Stimulated activated naive B cell treated with anti-CD40 and anti-IgM and Interleukin-4, amounts not matched to agents 10 μg/mL and 1 μg/mL and 100 μg/mL, for 72 hours (primary cell): ENCODE results near the gene RNASEL.

ENCODE experiments used
- ATAC-seq, 2 donors: fragments of 150-1000 bp; cut with Tn5 transposase; replicated peaks; 2 replicates each; pipeline ENCODE4 v1.10.0; 2021; ENCODE audit warnings: moderate library complexity in 1 of 2
- DNase-seq: peaks from one replicate; pipeline ENCODE4 v3.0.0; 2021
- H3K27ac Mint-ChIP-seq: one replicate; pipeline ENCODE4 v1.8.0; 2022; ENCODE audit warnings: mild to moderate bottlenecking, mixed read lengths
- H3K27me3 Mint-ChIP-seq, 2 donors: one replicate each; pipeline ENCODE4 v1.8.0; 2022; ENCODE audit warnings: mixed read lengths in 2 of 2
- H3K36me3 Mint-ChIP-seq, 2 donors: one replicate each; pipeline ENCODE4 v1.8.0; 2022; ENCODE audit warnings: mixed read lengths in 2 of 2, mild to moderate bottlenecking in 1 of 2
- H3K4me1 Mint-ChIP-seq, 2 donors: one replicate each; pipeline ENCODE4 v1.8.0; 2022; ENCODE audit warnings: mixed read lengths in 2 of 2, mild to moderate bottlenecking in 1 of 2
- H3K4me3 Mint-ChIP-seq, 2 donors: one replicate each; pipeline ENCODE4 v1.8.0; 2022; ENCODE audit warnings: mild to moderate bottlenecking in 2 of 2, mixed read lengths in 2 of 2, moderate library complexity in 1 of 2
- H3K9me3 Mint-ChIP-seq, 2 donors: one replicate each; pipeline ENCODE4 v1.8.0; 2022; ENCODE audit warnings: mixed read lengths in 2 of 2, mild to moderate bottlenecking in 1 of 2

Gene RNASEL

DNA sequence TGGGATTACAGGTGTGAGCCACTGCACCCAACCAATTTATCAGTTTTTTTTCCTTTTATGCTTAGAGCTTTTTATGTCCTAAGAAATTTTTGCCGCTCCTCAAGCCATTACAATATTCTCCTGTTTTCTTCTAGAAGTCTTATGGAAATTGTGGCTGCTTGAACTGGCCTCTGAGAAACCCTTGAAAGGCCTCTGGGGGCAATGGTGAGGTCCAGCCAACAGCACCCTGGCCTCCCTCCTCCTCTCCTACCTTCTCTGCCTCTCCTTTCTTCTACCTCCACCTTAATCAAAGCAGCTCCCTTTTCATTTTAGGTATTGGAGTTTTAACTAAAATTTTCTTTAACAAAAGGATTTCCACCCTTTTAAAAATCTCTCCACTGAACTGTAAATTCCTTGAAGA is 39.6 kb upstream of the RNASEL start:
- no peak overlapping the region for H3K27ac Mint-ChIP-seq
- peaks cover 34 to 53% of the 10 kb centered on the region in 2 donors for H3K4me1 Mint-ChIP-seq
- no peaks in the 10 kb centered on the region for H3K36me3 Mint-ChIP-seq
- H3K4me3 Mint-ChIP-seq, result no peak overlapping the region
- H3K27me3 Mint-ChIP-seq, result peaks cover 4 to 6% of the 10 kb centered on the region in 2 donors
- DNase-seq (no peak), ATAC-seq (no peak)
- H3K9me3 Mint-ChIP-seq, result no peaks in the 10 kb centered on the region

DNA sequence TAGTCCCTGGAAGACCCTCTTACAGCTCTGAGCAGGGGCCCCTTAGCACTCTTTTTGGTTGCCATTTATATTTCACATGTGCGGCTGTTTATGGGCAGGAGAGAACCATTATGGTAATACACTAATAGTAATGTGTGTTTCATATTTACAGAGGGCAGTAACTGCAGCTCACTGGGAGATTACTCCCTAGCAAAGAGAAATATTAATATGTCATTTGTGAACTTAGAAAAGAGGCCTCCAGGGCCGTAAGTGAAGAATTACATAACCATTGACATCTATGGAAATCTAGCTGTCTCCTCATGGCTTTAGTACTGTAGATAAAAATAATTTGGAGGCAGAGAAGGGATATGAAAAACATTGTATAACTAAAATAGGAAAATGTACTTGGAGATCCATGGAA is 38.6 kb upstream of the RNASEL start:
- Mint-ChIP-seq H3K27ac (no peak overlapping the region), H3K4me3 (no peak overlapping the region), H3K27me3 (peaks cover 4 to 6% of the 10 kb centered on the region in 2 donors), H3K9me3 (no peaks in the 10 kb centered on the region), H3K4me1 (peaks cover 38 to 53% of the 10 kb centered on the region in 2 donors), H3K36me3 (no peaks in the 10 kb centered on the region)
- DNase-seq (no peak), ATAC-seq (no peak)

- H3K4me3 Mint-ChIP-seq, result no peak overlapping the region
- H3K27ac Mint-ChIP-seq, result no peak overlapping the region
- H3K9me3 Mint-ChIP-seq, result no peaks in the 10 kb centered on the region
- H3K4me1 Mint-ChIP-seq, result peaks cover 36 to 52% of the 10 kb centered on the region in 2 donors
- ATAC-seq (no peak), DNase-seq (no peak)
- H3K27me3 Mint-ChIP-seq, result peaks cover 4 to 6% of the 10 kb centered on the region in 2 donors
- H3K36me3 Mint-ChIP-seq, result no peaks in the 10 kb centered on the region
These were observed 37.5 kb upstream of the RNASEL start for GRCh38 chr1:182626527-182626926.

GRCh38 chr1:182625719-182626504 is 36.9 kb upstream of the RNASEL start:
- Mint-ChIP-seq H3K36me3 (no peaks in the 10 kb centered on the region), H3K4me1 (peaks cover 34 to 56% of the 10 kb centered on the region in 2 donors), H3K27ac (no peak overlapping the region), H3K27me3 (peaks cover 4 to 6% of the 10 kb centered on the region in 2 donors), H3K9me3 (peaks cover 2 to 3% of the 10 kb centered on the region in 2 donors), H3K4me3 (no peak overlapping the region)
- ATAC-seq (no peak), DNase-seq (no peak)

- no peak overlapping the region for H3K27ac Mint-ChIP-seq
- no peak for ATAC-seq
- peaks cover 31 to 52% of the 10 kb centered on the region in 2 donors for H3K4me1 Mint-ChIP-seq
- H3K36me3 Mint-ChIP-seq, result peaks cover 4 to 8% of the 10 kb centered on the region in 2 donors
- H3K4me3 Mint-ChIP-seq, result no peak overlapping the region
- peaks cover 7% of the 10 kb centered on the region in 2 donors for H3K9me3 Mint-ChIP-seq
- no peak for DNase-seq
- peaks cover 4 to 6% of the 10 kb centered on the region in 2 donors for H3K27me3 Mint-ChIP-seq
These were observed 36.0 kb upstream of the RNASEL start for GRCh38 chr1:182625024-182625423.

- Mint-ChIP-seq H3K9me3 (peaks cover 7% of the 10 kb centered on the region in 2 donors), H3K27me3 (peaks cover 4 to 6% of the 10 kb centered on the region in 2 donors), H3K36me3 (peaks cover 4 to 9% of the 10 kb centered on the region in 2 donors), H3K4me1 (peaks cover 28 to 47% of the 10 kb centered on the region in 2 donors), H3K27ac (no peak overlapping the region), H3K4me3 (no peak overlapping the region)
- DNase-seq (no peak), ATAC-seq (peak; percentile 43)
These were observed 35.5 kb upstream of the RNASEL start for GRCh38 chr1:182624577-182624976.

DNA sequence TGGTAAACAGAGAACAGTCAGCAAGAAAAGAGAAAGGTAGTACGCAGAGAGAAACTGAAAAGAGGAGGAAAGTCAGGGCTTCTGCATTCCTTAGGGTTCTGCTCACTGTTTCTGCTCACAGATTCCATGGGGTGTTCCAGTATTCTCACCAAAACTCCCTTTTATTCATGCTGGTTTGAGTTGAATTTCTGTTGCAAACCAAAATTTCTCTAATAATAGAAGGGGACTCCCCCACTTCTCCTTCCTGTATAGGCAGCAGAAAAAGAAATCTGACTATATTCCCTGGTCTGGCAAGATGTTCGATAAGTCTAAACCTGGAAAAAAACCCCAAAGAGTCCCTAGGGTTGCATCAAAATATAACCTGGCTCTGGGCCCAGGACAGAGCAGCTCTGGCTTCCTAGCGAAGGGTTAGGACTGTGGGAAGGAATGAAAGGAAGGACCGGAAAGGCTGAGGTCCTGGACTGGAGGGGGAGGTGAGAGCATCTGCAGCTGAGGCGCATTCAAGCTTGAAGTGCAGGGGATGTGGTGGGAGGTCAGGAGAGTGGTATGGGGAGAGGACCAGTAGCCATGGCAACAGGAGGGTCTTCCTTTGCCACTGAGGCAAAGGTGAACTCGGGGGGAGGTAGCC is 34.0 kb upstream of the RNASEL start:
- H3K9me3 Mint-ChIP-seq, result peaks cover 7% of the 10 kb centered on the region in 2 donors
- DNase-seq (no peak), ATAC-seq (peak; percentile 35 to 44)
- peaks cover 34 to 45% of the 10 kb centered on the region in 2 donors for H3K4me1 Mint-ChIP-seq
- peak overlapping the region; percentile 79 for H3K27ac Mint-ChIP-seq
- H3K27me3 Mint-ChIP-seq, result peaks cover 6 to 15% of the 10 kb centered on the region in 2 donors
- peak overlapping the region; percentile 23 to 47 for H3K4me3 Mint-ChIP-seq
- H3K36me3 Mint-ChIP-seq, result peaks cover 4 to 9% of the 10 kb centered on the region in 2 donors

DNA sequence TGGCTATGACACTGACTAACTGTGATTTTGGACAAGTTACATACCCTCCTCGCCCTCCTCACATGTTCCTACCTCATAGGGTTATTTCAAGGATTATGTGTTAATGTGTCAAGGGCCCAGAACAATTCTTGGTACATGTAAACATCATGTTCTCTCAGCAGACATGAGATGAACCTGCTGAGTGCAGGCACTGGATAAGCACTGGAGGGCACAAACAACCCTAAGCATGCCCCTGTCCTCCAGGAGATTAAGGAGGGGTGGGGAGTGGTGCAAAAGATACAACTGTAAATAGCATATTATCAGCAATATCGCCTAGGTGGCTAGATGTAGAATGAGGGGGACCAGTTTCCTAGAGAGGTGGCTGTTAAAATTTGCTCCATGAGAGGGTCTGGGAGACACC is 32.9 kb upstream of the RNASEL start:
- DNase-seq (no peak), ATAC-seq (no peak)
- peaks cover 4 to 9% of the 10 kb centered on the region in 2 donors for H3K36me3 Mint-ChIP-seq
- H3K27me3 Mint-ChIP-seq, result peaks cover 3 to 23% of the 10 kb centered on the region in 2 donors
- H3K4me3 Mint-ChIP-seq, result no peak overlapping the region
- H3K9me3 Mint-ChIP-seq, result peaks cover 7% of the 10 kb centered on the region in 2 donors
- H3K4me1 Mint-ChIP-seq, result peaks cover 42 to 56% of the 10 kb centered on the region in 2 donors
- H3K27ac Mint-ChIP-seq, result no peak overlapping the region

DNA sequence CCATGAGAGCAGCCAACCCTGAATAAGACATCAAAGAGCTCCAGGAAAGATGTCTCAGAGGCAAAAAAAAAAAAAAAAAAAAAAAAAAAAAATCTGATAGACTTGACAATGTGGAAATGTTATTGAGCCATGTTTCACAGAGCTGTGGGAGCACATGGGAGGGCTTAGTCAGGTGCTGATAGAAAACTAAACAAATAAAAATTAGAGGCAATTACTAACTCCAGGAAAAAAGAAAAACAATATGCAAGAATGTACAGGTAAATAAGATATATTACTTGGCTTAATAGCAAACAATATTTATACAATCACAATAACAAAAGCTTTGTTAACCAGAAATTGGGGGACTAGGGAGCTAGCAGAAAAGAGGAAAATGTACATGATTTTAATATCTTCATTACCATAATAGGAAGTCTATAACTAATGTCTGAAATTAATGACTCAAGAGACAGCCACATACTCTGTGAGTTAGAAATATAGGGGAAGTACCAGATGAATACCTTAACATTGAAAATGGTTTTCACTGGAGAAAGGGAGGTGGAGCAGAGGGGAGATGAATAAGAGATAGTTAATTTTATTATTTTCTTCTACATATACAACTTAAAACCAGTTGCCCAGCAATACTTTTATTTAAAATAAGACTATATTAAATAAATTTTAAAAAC is 32.0 kb upstream of the RNASEL start:
- Mint-ChIP-seq H3K4me1 (peaks cover 50 to 65% of the 10 kb centered on the region in 2 donors), H3K9me3 (peaks cover 7% of the 10 kb centered on the region in 2 donors), H3K27me3 (peaks cover 0 to 26% of the 10 kb centered on the region in 2 donors), H3K36me3 (peaks cover 4 to 9% of the 10 kb centered on the region in 2 donors), H3K27ac (no peak overlapping the region), H3K4me3 (no peak overlapping the region)
- ATAC-seq, result peak; percentile 38 to 42
- no peak for DNase-seq

DNA sequence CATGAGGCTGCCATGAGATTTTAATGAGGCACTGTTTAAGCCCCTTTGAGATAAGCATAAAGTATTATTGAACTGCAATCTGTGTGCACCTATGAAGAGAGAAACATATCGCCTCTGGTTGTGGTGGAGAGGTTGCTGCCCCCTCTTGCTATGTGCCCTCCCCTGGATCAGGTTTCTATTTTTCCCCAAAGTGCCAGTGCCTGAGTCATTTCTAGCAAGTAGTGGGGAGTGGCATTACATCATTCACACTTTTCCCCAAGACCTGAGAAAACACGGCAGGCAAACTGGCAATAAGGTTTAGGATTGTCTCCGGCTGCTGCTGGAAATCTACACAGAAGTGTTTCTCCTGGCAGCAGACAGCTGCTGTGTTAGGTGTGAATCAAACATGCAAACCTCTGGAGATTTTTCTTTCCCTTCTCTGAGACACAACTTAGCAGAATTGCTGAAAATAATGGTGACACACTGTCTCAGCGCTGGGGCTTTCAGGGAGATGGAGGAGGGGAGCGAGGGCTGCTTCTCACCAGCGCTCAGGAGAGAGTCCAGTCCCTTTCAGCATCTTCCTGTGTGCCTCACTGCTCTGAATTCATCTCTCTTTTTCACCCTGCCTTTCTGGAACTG is 28.8 kb upstream of the RNASEL start:
- no peak for DNase-seq
- Mint-ChIP-seq H3K36me3 (peaks cover 4 to 9% of the 10 kb centered on the region in 2 donors), H3K4me1 (peaks cover 48 to 66% of the 10 kb centered on the region in 2 donors), H3K9me3 (peaks cover 7% of the 10 kb centered on the region in 2 donors), H3K27me3 (peaks cover 11 to 41% of the 10 kb centered on the region in 2 donors), H3K27ac (no peak overlapping the region), H3K4me3 (no peak overlapping the region)
- ATAC-seq, result no peak

DNA sequence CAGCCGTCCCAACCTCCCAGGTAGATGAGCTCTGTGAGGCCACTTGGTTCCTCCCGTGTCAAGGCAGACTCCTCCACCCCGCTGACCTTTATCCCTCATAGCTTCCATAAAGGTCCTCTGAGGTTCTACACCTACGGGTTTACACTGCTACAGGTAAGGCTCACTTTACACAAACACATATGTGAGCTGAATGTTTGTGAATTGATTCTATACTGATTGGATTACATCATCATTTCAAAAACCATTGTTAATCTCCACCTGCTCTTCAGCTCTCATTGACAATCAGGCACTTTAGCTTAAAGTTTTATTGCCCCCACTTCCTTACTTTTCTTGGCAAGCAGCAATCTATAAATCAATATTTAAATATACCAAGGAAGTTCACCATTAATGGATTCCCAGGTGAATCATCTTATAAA is 28.0 kb upstream of the RNASEL start:
- H3K4me1 Mint-ChIP-seq, result peaks cover 45 to 58% of the 10 kb centered on the region in 2 donors
- H3K4me3 Mint-ChIP-seq, result no peak overlapping the region
- peak overlapping the region; percentile 65 for H3K27ac Mint-ChIP-seq
- DNase-seq (no peak), ATAC-seq (no peak)
- H3K9me3 Mint-ChIP-seq, result peaks cover 7% of the 10 kb centered on the region in 2 donors
- peaks cover 20 to 49% of the 10 kb centered on the region in 2 donors for H3K27me3 Mint-ChIP-seq
- peaks cover 4 to 9% of the 10 kb centered on the region in 2 donors for H3K36me3 Mint-ChIP-seq

DNA sequence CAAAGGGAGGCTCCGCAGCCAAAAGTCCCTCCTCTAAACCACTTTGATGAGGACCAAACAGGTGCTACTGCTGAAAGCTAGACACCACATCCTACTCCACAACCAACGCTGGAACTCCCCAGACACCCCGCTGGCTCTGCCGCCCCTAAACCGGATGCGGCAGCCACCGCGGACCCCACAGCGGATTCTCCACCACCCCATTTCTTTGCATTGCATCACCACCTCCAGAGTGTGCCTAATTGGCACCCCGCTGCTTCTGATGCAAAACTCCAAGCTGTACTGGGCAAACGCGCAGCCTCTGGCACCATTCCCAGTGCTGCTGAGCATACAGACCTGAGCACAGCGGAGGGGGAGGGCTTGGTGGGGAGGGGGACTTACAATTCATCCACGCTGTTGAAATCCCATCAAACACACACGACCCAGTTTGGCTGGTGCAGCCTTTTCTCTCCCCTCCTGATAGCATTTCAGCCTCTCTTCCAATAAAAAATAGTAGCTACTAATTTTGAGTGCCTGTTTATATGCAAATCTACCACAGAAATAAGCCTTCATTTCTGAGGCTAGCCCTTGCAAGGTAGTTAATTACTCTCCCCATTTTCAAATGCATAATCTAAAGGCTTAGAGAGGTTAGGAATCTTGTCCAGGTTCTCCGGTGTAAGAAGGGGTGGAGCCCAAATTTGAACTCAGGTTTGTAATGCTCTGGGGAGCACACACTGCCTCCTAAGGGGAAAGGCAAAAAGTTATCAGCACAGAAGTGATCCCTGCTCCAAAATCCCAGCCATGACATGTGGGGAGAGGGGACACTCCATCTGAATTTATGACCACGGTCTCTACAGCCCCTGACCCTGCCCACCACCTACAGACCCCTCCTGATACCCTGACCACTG is 27.3 kb upstream of the RNASEL start:
- DNase-seq (peak; percentile 66), ATAC-seq (peak; percentile 83 to 85)
- Mint-ChIP-seq H3K36me3 (peaks cover 4 to 9% of the 10 kb centered on the region in 2 donors), H3K9me3 (peaks cover 7% of the 10 kb centered on the region in 2 donors), H3K4me1 (peaks cover 46 to 56% of the 10 kb centered on the region in 2 donors), H3K27ac (peak overlapping the region; percentile 94), H3K27me3 (peaks cover 26 to 55% of the 10 kb centered on the region in 2 donors), H3K4me3 (peak overlapping the region; percentile 7 to 44)

DNA sequence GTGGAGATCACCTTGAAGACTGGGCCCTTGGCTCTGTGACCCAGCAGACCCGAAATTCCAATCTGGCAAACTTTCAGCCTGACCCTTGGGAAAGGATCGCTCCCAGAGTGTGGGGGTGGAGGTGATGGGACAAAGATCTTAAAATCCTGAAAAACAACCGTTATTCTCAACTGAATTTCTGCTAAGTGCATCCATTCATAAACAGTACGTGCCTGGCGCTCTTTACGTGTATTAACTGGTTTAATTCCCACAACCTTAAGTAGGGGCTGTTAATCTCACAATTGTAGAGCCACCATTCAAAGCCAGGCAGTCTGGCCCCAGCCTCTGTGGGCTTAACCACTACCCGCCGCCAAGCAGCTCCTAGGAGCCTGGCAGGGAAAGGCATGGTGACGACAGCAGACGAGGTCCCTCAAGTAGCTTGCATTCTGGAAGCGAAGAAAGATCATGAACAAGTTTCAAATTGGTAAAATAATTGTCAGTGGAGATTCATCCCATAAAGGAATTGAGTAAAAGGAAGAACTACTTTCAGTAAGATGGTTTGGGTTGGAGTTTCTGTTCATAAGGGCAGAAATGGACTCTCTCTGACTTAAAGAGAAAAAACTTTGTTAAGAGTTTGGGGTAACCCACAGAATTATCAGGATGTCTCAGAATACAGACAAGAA is 26.5 kb upstream of the RNASEL start:
- H3K27me3 Mint-ChIP-seq, result peaks cover 33 to 63% of the 10 kb centered on the region in 2 donors
- peak; percentile 51 to 52 for ATAC-seq

More for the DNA sequence above, 26.5 kb upstream of the RNASEL start:
- H3K9me3 Mint-ChIP-seq, result peaks cover 2% of the 10 kb centered on the region in 2 donors
- peaks cover 45 to 51% of the 10 kb centered on the region in 2 donors for H3K4me1 Mint-ChIP-seq
- H3K36me3 Mint-ChIP-seq, result peaks cover 3 to 6% of the 10 kb centered on the region in 2 donors
- DNase-seq, result no peak
- peak overlapping the region; percentile 82 to 88 for H3K4me3 Mint-ChIP-seq
- peak overlapping the region; percentile 94 for H3K27ac Mint-ChIP-seq
